ENCODE measurements around the gene GMEB2.

The GMEB2 gene

GRCh38 chr20:63653974-63654668, 27.2 kb upstream of the GMEB2 start:
- Histone ChIP-seq H2BK15ac (ENCODE audit: low read length) (no peak overlapping the region), H3K23ac (ENCODE audit: low read depth, low read length, poor library complexity) (peak overlapping the region; percentile 81), H4K8ac (ENCODE audit: low read depth, low read length) (no peak overlapping the region), H2AK5ac (ENCODE audit: low read depth, low read length) (peak overlapping the region; percentile 66), H3K4me1 (ENCODE audit: control insufficient read depth in 2 of 2, insufficient read depth in 1 of 2, low read depth in 1 of 2, low read length in 2 of 2) (peaks cover 17 to 23% of the 10 kb centered on the region in 2 donors), H3K14ac (ENCODE audit: low read length) (no peak overlapping the region), H2BK12ac (ENCODE audit: low read length) (no peak overlapping the region), H3K4ac (ENCODE audit: low read length) (no peak overlapping the region), H3K79me1 (ENCODE audit: low read depth, low read length) (peaks cover 1% of the 10 kb centered on the region), H3K18ac (ENCODE audit: low read length) (peak overlapping the region; percentile 20), H2AFZ (ENCODE audit: low read length) (peak overlapping the region; percentile 96), H3K9ac (ENCODE audit: low read depth, low read length, poor library complexity) (peak overlapping the region; percentile 61), H3K27me3 (ENCODE audit: control insufficient read depth in 3 of 3, insufficient read depth in 3 of 3, low read depth in 1 of 3, low read length in 3 of 3) (peaks cover 0 to 19% (median 4%) of the 10 kb centered on the region in 3 experiments), H3K27ac (replicated peaks; ENCODE audit: low read length) (no peak overlapping the region), H3K36me3 (replicated peaks in 1 of 2; ENCODE audit: control insufficient read depth in 2 of 2, insufficient read depth in 2 of 2, low read length in 2 of 2) (peaks cover 0 to 11% of the 10 kb centered on the region in 2 donors), H2BK120ac (ENCODE audit: low read depth, low read length) (no peak overlapping the region), H3K4me3 (ENCODE audit: low read length in 2 of 2) (peak overlapping the region; percentile 82 to 94), H3K9me3 (replicated peaks in 1 of 2; ENCODE audit: control insufficient read depth in 2 of 2, insufficient read depth in 1 of 2, low read depth in 1 of 2, low read length in 2 of 2) (no peaks in the 10 kb centered on the region), H3K4me2 (ENCODE audit: insufficient read depth, low read length, poor library complexity, severe bottlenecking) (peak overlapping the region; percentile 84), H2BK5ac (ENCODE audit: low read length) (no peak overlapping the region), H4K91ac (ENCODE audit: low read depth, low read length, poor library complexity) (no peak overlapping the region)
- WGBS, 2 donors (ENCODE audit: extremely low coverage in 2 of 2, insufficient read length in 2 of 2, insufficient replicate concordance in 1 of 2), result no CpG with 5 or more reads among the region's 15 CpGs
- DNase-seq (ENCODE audit: low spot score), result no peak

DNA sequence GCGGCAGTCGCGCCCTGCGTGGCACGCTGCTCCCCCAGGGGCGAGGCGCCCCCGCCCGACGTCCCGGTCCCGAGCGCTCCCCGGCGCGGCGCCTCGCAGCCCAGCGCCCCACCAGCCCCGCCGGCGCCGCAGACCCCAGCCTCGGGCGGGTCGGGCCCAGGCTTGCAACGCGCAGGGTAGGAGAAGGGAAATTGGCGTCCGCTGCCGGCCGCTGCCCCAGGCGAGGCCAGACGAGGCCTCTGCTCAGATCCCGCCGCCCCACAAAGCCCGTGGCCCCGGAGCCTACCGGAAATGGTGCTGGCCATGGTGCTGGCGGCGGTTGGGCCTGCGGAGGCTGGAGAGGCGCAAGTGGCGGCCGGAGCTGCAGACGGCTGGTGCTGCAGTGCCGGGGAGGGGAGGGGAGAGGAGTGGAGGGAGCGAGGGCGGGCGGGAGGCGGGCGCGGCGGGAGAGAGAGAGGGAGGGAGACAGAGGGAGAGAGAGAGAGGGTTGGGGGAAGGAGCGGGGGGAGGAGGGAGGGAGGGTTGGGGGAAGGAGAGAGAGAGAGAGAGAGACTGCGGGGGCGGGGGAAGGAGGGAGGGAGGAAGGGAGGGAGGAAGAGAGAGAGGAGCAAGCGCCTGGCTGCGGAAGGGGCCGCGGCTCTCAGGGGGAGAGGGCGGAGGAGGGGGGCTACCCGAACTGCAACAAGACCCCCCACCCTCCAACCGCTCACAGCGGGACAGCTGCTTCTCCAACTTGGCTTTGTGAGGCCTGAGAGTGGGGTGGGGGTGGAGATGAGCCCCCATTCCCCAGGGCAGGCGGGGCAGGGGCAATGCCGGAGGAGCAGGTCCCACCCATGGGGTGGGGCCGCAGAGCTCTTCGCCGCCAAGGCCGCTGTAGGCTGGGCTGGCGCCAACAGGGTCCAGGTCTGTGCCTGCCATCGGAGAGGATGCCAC, 26.4 kb upstream of the GMEB2 start, which contains the start of gene STMN3:
TSS of gene STMN3 (minus strand) at position 384 of the 933 bp plus-strand sequence. CDS start at position 305, 79 bp downstream.
- H2AFZ ChIP-seq (ENCODE audit: low read length), result peak within 1 kb of the TSS; percentile 96
- H2BK120ac ChIP-seq (ENCODE audit: low read depth, low read length), result peak within 1 kb of the TSS; percentile 47
- peaks cover 0 to 19% (median 4%) of the 10 kb centered on the region in 3 experiments for H3K27me3 ChIP-seq (ENCODE audit: control insufficient read depth in 3 of 3, insufficient read depth in 3 of 3, low read depth in 1 of 3, low read length in 3 of 3)
- H2AK5ac ChIP-seq (ENCODE audit: low read depth, low read length), result peak within 1 kb of the TSS; percentile 66
- peak within 1 kb of the TSS; percentile 93 for H3K18ac ChIP-seq (ENCODE audit: low read length)
- no peak within 1 kb of the TSS for H4K91ac ChIP-seq (ENCODE audit: low read depth, low read length, poor library complexity)
- peak within 1 kb of the TSS; percentile 93 for H3K4me2 ChIP-seq (ENCODE audit: insufficient read depth, low read length, poor library complexity, severe bottlenecking)
- H2BK5ac ChIP-seq (ENCODE audit: low read length), result no peak within 1 kb of the TSS
- H3K36me3 ChIP-seq (replicated peaks in 1 of 2; ENCODE audit: control insufficient read depth in 2 of 2, insufficient read depth in 2 of 2, low read length in 2 of 2), result peaks cover 0 to 19% of the 10 kb centered on the region in 2 donors
- peak within 1 kb of the TSS; percentile 91 for H3K23ac ChIP-seq (ENCODE audit: low read depth, low read length, poor library complexity)
- H3K4ac ChIP-seq (ENCODE audit: low read length), result no peak within 1 kb of the TSS
- no peak within 1 kb of the TSS for H2BK15ac ChIP-seq (ENCODE audit: low read length)
- WGBS, 2 donors (ENCODE audit: extremely low coverage in 2 of 2, insufficient read length in 2 of 2, insufficient replicate concordance in 1 of 2), result no CpG with 5 or more reads among the region's 73 CpGs
- DNase-seq (ENCODE audit: low spot score), result peak; percentile 93
- peaks cover 12 to 19% of the 10 kb centered on the region in 2 donors for H3K4me1 ChIP-seq (ENCODE audit: control insufficient read depth in 2 of 2, insufficient read depth in 1 of 2, low read depth in 1 of 2, low read length in 2 of 2)
- peaks cover 1% of the 10 kb centered on the region for H3K79me1 ChIP-seq (ENCODE audit: low read depth, low read length)
- H3K4me3 ChIP-seq (ENCODE audit: low read length in 2 of 2), result peak within 1 kb of the TSS; percentile 82 to 94
- peak within 1 kb of the TSS; percentile 57 for H3K27ac ChIP-seq (replicated peaks; ENCODE audit: low read length)
- H4K8ac ChIP-seq (ENCODE audit: low read depth, low read length), result no peak within 1 kb of the TSS
- no peaks in the 10 kb centered on the region for H3K9me3 ChIP-seq (replicated peaks in 1 of 2; ENCODE audit: control insufficient read depth in 2 of 2, insufficient read depth in 1 of 2, low read depth in 1 of 2, low read length in 2 of 2)
- H2BK12ac ChIP-seq (ENCODE audit: low read length), result no peak within 1 kb of the TSS
- H3K9ac ChIP-seq (ENCODE audit: low read depth, low read length, poor library complexity), result peak within 1 kb of the TSS; percentile 88
- peak within 1 kb of the TSS; percentile 56 for H3K14ac ChIP-seq (ENCODE audit: low read length)

- Histone ChIP-seq H3K27ac (replicated peaks; ENCODE audit: low read length) (no peak overlapping the region), H4K91ac (ENCODE audit: low read depth, low read length, poor library complexity) (no peak overlapping the region), H2BK120ac (ENCODE audit: low read depth, low read length) (peak overlapping the region; percentile 47), H3K4me3 (ENCODE audit: low read length in 2 of 2) (peak overlapping the region; percentile 79 to 94), H3K23ac (ENCODE audit: low read depth, low read length, poor library complexity) (peak overlapping the region; percentile 91), H3K14ac (ENCODE audit: low read length) (peak overlapping the region; percentile 56), H2BK15ac (ENCODE audit: low read length) (peak overlapping the region; percentile 58), H2BK5ac (ENCODE audit: low read length) (no peak overlapping the region), H3K36me3 (replicated peaks in 1 of 2; ENCODE audit: control insufficient read depth in 2 of 2, insufficient read depth in 2 of 2, low read length in 2 of 2) (peaks cover 0 to 24% of the 10 kb centered on the region in 2 donors), H2BK12ac (ENCODE audit: low read length) (no peak overlapping the region), H3K27me3 (ENCODE audit: control insufficient read depth in 3 of 3, insufficient read depth in 3 of 3, low read depth in 1 of 3, low read length in 3 of 3) (peaks cover 0 to 19% (median 4%) of the 10 kb centered on the region in 3 experiments), H3K4ac (ENCODE audit: low read length) (no peak overlapping the region), H3K4me2 (ENCODE audit: insufficient read depth, low read length, poor library complexity, severe bottlenecking) (peak overlapping the region; percentile 93), H2AK5ac (ENCODE audit: low read depth, low read length) (peak overlapping the region; percentile 20), H2AFZ (ENCODE audit: low read length) (peak overlapping the region; percentile 71), H3K9ac (ENCODE audit: low read depth, low read length, poor library complexity) (peak overlapping the region; percentile 60), H3K4me1 (ENCODE audit: control insufficient read depth in 2 of 2, insufficient read depth in 1 of 2, low read depth in 1 of 2, low read length in 2 of 2) (peaks cover 12 to 15% of the 10 kb centered on the region in 2 donors), H3K18ac (ENCODE audit: low read length) (peak overlapping the region; percentile 80), H4K8ac (ENCODE audit: low read depth, low read length) (no peak overlapping the region), H3K79me1 (ENCODE audit: low read depth, low read length) (peaks cover 1% of the 10 kb centered on the region), H3K9me3 (replicated peaks in 1 of 2; ENCODE audit: control insufficient read depth in 2 of 2, insufficient read depth in 1 of 2, low read depth in 1 of 2, low read length in 2 of 2) (no peaks in the 10 kb centered on the region)
- WGBS, 2 donors (ENCODE audit: extremely low coverage in 2 of 2, insufficient read length in 2 of 2, insufficient replicate concordance in 1 of 2), result no CpG with 5 or more reads among the region's 91 CpGs
- no peak for DNase-seq (ENCODE audit: low spot score)
Measured at GRCh38 chr20:63652192-63652980, 25.5 kb upstream of the GMEB2 start.

Measured in neuronal stem cell (in vitro differentiated cells).